Naive B cell (primary cell): ENCODE data around the gene CHST1. TPM values are rescaled to one million over a fixed set of nuclear protein-coding genes. Genes with fewer than 3 reads are reported as not detected.

ENCODE experiments used
- ATAC-seq, 2 donors: fragments of 150-1000 bp; cut with Tn5 transposase; 2 replicates each; pipeline ENCODE4 v1.10.0; 2021; ENCODE audit warnings: low read depth in 2 of 2, mild to moderate bottlenecking in 2 of 2, moderate library complexity in 2 of 2
- DNase-seq: peaks from one replicate; pipeline ENCODE4 v3.0.0; 2022
- H3K27ac Mint-ChIP-seq, 6 donors: one replicate each; pipeline ENCODE4 v1.8.0; 2020 to 2022; ENCODE audit warnings: mild to moderate bottlenecking in 6 of 6, mixed read lengths in 6 of 6, moderate library complexity in 5 of 6, inconsistent platforms in 2 of 6
- H3K27me3 Mint-ChIP-seq, 3 donors: one replicate each; pipeline ENCODE4 v1.8.0; 2021 to 2022; ENCODE audit warnings: mixed read lengths in 3 of 3, mild to moderate bottlenecking in 1 of 3
- H3K36me3 Mint-ChIP-seq, 2 donors: one replicate each; pipeline ENCODE4 v1.8.0; 2020 to 2022; ENCODE audit warnings: mixed read lengths in 2 of 2, inconsistent platforms in 1 of 2, mild to moderate bottlenecking in 1 of 2
- H3K4me1 Mint-ChIP-seq, 3 donors: one replicate each; pipeline ENCODE4 v1.8.0; 2020 to 2022; ENCODE audit warnings: mixed read lengths in 3 of 3, inconsistent platforms in 1 of 3, mild to moderate bottlenecking in 1 of 3, moderate library complexity in 1 of 3
- H3K4me3 Mint-ChIP-seq, 8 donors: one replicate each; pipeline ENCODE4 v1.8.0; 2020 to 2022; ENCODE audit warnings: mild to moderate bottlenecking in 8 of 8, mixed read lengths in 8 of 8, moderate library complexity in 8 of 8, inconsistent platforms in 2 of 8
- H3K9me3 Mint-ChIP-seq, 7 donors: one replicate each; pipeline ENCODE4 v1.8.0; 2020 to 2022; ENCODE audit warnings: mixed read lengths in 7 of 7, mild to moderate bottlenecking in 5 of 7, inconsistent platforms in 2 of 7, moderate library complexity in 1 of 7
- polyA plus RNA-seq, 6 donors: library from polyadenylated mRNA; unstranded; fragments of 300-500 nt; fragmentation: Illumina TruSeq; gene quantifications; one replicate each; pipeline ENCODE4 v1.2.3, GENCODE V29; 2021; ENCODE audit warnings: low read depth in 6 of 6

CHST1 gene
- polyA plus RNA-seq, 6 donors from 2014 or later, result not detected

DNA sequence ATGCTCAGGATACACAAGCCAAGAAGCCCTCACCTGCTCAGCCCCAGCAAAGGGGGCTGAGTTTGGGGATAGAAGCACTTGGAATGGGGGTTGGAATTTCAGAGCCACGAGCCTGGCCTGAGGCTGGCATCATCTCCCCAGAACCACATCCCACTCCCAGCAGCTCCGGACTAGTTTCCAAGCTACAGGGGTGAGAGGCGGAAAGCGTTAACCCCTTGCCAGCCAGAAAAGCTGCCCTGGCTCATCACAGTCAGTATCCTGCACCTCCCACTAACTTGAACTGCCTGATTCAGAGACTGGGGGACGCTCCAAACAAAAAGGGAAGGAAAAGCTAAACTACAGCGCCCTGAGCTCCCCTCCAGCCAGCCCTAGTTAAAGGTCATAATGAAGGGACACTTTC, 19.0 kb upstream of the CHST1 start:
- peaks cover 0 to 2% (median 0%) of the 10 kb centered on the region in 7 donors for H3K9me3 Mint-ChIP-seq
- no peak overlapping the region for H3K4me3 Mint-ChIP-seq
- H3K27me3 Mint-ChIP-seq, result peaks cover 29 to 44% (median 33%) of the 10 kb centered on the region in 3 donors
- ATAC-seq (no peak), DNase-seq (no peak)
- no peaks in the 10 kb centered on the region for H3K4me1 Mint-ChIP-seq
- no peak overlapping the region for H3K27ac Mint-ChIP-seq
- H3K36me3 Mint-ChIP-seq, result no peaks in the 10 kb centered on the region

DNA sequence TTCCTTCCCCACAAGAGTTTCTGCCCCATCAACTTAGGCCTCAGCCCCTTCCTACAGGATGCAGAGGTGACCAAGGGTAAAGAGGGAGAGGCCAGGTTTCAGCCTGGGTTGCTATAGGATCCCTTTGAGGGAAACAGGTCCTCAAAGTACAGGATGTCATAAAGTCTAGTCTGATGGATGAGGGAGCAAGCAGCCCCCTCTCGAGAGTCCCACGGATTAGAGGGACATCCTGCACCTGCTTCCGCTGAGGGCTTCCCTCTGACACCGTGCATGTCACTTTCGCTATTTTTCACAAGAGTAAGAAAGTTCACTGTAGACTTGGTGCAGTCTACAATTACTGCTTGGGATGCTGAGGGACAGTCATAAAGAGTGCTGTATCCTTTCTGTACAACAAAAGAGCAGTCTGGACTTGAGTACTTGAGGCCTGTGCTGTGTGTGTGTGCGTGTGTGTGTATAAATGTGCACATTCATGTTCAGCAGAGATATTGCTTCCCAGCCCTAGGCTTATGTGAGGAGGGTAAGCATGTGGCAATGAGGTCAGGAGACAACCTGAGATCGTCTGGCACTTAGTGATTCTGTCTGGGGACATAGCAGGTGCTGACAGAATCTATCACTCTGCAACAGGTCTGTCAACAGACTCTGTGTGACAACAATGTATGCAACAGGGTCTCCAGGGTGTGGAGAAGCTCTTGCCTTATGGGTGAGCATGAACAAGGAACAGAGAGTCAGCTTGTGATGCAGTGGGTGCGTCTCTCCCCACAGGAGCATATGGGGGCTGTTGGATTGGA, 18.0 kb upstream of the CHST1 start:
- no peak overlapping the region for H3K4me3 Mint-ChIP-seq
- peaks cover 0 to 2% (median 0%) of the 10 kb centered on the region in 7 donors for H3K9me3 Mint-ChIP-seq
- peaks cover 33 to 45% (median 33%) of the 10 kb centered on the region in 3 donors for H3K27me3 Mint-ChIP-seq
- ATAC-seq (no peak), DNase-seq (no peak)
- no peaks in the 10 kb centered on the region for H3K4me1 Mint-ChIP-seq
- H3K36me3 Mint-ChIP-seq, result no peaks in the 10 kb centered on the region
- H3K27ac Mint-ChIP-seq, result no peak overlapping the region

DNA sequence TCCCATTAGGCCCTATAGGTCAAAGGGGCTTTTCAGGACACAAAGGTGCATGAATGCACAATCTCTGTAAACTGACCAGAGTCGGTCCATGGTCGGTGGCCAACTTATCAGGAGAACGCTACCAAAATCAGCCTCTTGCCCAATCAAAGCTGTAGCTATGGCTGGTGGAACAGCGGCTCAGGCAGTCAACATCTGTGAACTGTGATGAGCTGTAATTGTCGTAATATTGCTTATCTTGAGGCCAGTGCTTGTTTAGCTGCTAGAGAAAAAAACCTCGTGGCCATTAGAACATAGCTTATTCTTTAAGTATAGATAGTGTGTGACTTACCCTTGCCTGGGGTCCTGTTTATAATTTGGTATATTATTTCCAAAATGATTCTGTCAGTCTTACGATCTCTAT, 14.4 kb upstream of the CHST1 start:
- H3K27ac Mint-ChIP-seq, result no peak overlapping the region
- H3K36me3 Mint-ChIP-seq, result no peaks in the 10 kb centered on the region
- H3K4me3 Mint-ChIP-seq, result no peak overlapping the region
- H3K27me3 Mint-ChIP-seq, result peaks cover 17 to 32% (median 18%) of the 10 kb centered on the region in 3 donors
- no peak for DNase-seq
- ATAC-seq, result no peak
- H3K4me1 Mint-ChIP-seq, result no peaks in the 10 kb centered on the region
- no peaks in the 10 kb centered on the region for H3K9me3 Mint-ChIP-seq

DNA sequence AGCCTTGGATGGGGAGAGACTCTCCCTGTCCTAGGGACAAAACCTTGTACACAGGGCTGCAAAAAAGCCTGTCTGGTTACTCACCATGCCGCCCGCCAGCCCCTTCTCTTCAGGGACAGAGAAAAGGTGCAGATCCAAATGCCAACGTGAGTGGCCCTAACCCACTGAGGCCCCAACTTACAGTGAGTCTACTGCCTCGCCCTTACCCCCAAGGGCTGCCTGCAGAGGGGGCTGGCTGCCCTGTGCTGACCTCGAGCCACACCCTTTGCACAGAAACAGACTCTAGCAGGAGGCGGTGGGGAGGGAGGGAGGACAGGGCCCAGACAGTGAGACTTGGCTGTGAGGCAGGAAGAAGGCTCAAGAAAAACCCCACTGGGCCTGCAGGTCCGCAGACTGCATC, 13.6 kb upstream of the CHST1 start:
- Mint-ChIP-seq H3K4me1 (no peaks in the 10 kb centered on the region), H3K27ac (no peak overlapping the region), H3K27me3 (peaks cover 8 to 24% (median 13%) of the 10 kb centered on the region in 3 donors), H3K4me3 (no peak overlapping the region), H3K36me3 (no peaks in the 10 kb centered on the region), H3K9me3 (no peaks in the 10 kb centered on the region)
- no peak for DNase-seq
- ATAC-seq, result no peak

DNA sequence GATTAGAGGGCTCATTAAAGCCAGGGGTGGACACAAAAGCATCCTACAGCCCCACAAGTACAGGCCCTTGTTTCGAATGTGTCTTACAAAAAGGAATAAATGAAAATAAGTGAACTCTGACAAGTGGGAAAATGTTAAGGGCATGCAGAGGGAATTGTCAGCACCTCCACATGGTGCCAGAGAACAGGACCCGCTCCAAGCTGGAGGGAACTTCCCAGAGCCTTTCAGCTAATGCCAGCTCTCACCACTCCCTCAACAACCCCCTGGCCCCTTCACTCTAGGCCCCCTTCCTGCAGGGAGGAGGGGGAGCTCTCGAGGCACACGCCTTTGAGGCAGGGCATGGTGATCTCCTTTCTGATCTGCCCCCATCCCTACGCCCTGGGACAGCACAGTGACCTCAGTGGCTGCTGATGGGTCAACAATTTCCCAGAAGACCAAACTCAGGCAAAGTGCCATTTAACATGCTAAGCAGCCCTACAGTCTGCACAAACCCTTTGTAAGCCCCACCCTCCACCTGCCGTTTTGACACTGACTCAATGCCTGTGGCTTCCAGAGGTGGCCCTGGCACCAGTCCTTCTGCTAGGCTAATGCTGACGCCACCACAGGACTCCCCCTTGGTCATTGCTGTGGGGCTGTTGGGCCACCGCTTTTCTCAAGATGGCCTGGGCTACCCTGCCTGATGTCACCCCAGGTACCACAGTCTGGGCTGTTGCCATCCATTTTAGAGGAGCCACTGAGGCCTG, 12.5 kb upstream of the CHST1 start:
- no peak overlapping the region for H3K27ac Mint-ChIP-seq
- H3K4me3 Mint-ChIP-seq, result no peak overlapping the region
- ATAC-seq (no peak), DNase-seq (no peak)
- H3K36me3 Mint-ChIP-seq, result no peaks in the 10 kb centered on the region
- H3K9me3 Mint-ChIP-seq, result no peaks in the 10 kb centered on the region
- H3K27me3 Mint-ChIP-seq, result peaks cover 7 to 22% (median 8%) of the 10 kb centered on the region in 3 donors
- H3K4me1 Mint-ChIP-seq, result no peaks in the 10 kb centered on the region

DNA sequence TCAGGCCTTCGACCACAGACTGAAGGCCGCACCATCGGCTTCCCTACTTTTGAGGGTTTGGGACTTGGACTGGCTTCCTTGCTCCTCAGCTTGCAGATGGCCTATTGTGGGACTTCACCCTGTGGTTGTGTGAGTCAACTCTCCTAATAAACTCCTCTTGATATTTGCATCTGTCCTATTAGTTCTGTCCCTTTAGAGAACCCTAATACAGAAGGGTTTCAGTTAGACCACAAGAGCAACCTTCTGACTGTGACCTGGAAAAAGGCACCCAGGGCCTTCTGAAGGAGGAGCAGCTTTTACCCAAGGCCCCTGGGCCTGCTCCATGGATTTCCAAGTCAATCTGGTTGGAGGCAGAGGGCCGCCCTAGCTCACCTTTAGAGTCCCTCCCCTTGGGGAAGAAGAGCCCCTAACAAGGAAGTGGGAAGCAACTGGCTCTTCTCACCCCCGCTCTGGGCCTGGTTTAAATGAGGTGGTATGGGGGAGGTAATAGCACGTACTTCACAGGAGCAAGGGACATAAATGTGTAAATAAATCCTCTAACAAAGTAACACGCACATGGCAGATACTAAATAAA, 11.2 kb upstream of the CHST1 start:
- Mint-ChIP-seq H3K27me3 (peaks cover 7 to 23% (median 12%) of the 10 kb centered on the region in 3 donors), H3K4me1 (no peaks in the 10 kb centered on the region), H3K4me3 (no peak overlapping the region)

DNA sequence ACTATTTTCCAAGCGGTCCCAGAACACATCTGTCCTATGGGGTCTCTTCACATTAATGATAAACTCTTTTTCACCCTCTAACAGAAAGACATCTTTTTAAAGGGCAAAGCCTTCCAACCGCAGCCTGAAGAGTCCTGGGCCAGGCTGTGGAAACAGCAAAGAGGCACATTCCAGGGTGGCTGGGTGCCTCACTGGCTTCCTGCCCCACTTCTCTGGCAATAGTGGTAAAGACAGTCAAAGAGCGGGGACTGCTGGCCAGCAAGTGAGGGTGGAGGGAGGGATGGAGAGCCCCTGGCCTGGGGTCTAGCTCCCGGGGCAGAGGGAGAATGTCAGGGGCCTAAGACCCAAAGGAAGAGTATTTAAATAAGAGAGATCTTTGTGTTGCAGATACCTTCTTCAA, 10.2 kb upstream of the CHST1 start:
- Mint-ChIP-seq H3K27ac (no peak overlapping the region), H3K4me3 (no peak overlapping the region), H3K4me1 (no peaks in the 10 kb centered on the region), H3K9me3 (no peaks in the 10 kb centered on the region), H3K27me3 (peaks cover 7 to 25% (median 22%) of the 10 kb centered on the region in 3 donors), H3K36me3 (no peaks in the 10 kb centered on the region)
- no peak for DNase-seq
- no peak for ATAC-seq

More for the DNA sequence above, 11.2 kb upstream of the CHST1 start:
- H3K9me3 Mint-ChIP-seq, result no peaks in the 10 kb centered on the region
- DNase-seq (no peak), ATAC-seq (no peak)
- no peak overlapping the region for H3K27ac Mint-ChIP-seq
- H3K36me3 Mint-ChIP-seq, result no peaks in the 10 kb centered on the region

DNA sequence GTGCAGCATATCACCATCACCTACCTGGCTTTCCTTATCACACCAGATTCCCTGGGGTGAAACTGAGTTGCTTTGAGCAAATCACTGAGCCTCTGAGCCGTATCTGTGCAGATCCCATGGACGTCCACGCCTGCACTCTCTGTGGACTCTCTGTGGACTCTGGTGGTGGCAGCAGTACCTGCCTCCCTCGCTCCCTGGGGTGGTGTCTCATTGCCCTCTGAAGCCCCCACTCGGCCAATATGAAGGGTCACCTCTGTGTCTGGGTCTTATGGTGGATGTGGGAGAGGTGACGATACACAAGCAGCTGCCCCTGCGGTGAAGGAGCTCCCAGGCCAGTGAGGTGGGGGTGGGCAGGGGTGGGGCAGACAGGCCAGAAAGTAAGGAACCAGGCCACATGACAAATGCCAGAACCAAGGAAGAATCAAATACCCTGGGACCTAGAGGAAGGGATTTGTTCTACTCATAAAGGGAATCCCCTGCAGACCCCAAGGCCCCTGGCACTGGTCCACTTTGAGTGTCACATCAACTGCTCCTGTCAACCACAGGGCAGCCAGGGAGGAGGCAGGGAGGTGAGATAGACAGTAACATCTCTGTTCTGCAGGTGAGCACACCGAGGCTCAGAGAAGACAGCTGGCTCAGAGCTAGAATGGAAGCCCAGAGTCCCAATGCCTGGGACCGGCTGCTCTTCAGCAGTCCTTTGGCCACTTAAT, 9.2 kb upstream of the CHST1 start:
- Mint-ChIP-seq H3K27ac (no peak overlapping the region), H3K27me3 (peaks cover 0 to 35% (median 23%) of the 10 kb centered on the region in 3 donors), H3K4me1 (no peaks in the 10 kb centered on the region), H3K36me3 (no peaks in the 10 kb centered on the region), H3K4me3 (no peak overlapping the region), H3K9me3 (no peaks in the 10 kb centered on the region)
- no peak for ATAC-seq
- no peak for DNase-seq

DNA sequence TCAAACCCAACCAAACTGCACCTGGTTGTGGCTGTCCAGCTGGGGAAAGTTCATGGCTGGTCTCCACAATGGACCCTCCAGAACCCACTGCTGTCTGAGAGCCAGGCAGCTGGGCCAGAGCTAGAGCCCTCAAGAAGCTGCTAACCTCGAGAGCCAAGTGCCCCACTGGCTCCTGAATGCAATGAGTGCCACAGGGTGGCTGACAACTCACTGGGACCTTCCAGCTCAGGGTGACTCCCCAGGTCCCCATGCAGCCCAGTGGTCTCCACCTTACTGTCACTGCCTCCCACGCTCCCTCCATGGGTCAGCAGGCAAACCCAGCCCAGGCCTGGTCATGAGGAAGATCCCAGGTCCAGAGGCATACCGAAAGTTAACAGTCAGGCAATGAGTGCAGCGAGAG, 8.0 kb upstream of the CHST1 start:
- no peaks in the 10 kb centered on the region for H3K36me3 Mint-ChIP-seq
- H3K4me1 Mint-ChIP-seq, result no peaks in the 10 kb centered on the region
- DNase-seq (no peak), ATAC-seq (no peak)
- H3K27me3 Mint-ChIP-seq, result peaks cover 6 to 44% (median 31%) of the 10 kb centered on the region in 3 donors
- H3K4me3 Mint-ChIP-seq, result no peak overlapping the region
- H3K27ac Mint-ChIP-seq, result peak overlapping the region in 1 of 6 donors; percentile 51
- H3K9me3 Mint-ChIP-seq, result no peaks in the 10 kb centered on the region

DNA sequence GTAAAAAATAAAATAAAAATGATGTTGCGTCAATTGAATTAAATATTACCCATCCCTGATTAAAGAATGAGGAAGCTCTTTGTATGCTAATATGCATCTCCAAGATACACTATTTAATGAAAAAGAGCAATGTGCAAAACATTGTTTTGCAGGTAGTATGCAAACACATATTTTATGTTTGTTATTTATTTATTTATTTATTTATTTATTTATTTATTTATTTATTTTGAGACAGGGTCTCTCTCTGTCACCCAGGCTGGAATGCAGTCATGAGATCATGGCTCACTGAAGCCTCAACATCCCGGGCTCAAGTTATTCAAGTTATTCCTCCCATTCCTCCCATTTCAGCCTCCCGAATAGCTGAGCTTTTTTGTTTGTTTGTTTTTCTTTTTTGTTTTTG, 7.2 kb upstream of the CHST1 start:
- no peak for DNase-seq
- peaks cover 14 to 47% (median 36%) of the 10 kb centered on the region in 3 donors for H3K27me3 Mint-ChIP-seq
- H3K4me3 Mint-ChIP-seq, result no peak overlapping the region
- H3K9me3 Mint-ChIP-seq, result no peaks in the 10 kb centered on the region
- H3K4me1 Mint-ChIP-seq, result no peaks in the 10 kb centered on the region
- H3K27ac Mint-ChIP-seq, result no peak overlapping the region
- no peak for ATAC-seq
- H3K36me3 Mint-ChIP-seq, result peaks cover 0 to 5% of the 10 kb centered on the region in 2 donors

DNA sequence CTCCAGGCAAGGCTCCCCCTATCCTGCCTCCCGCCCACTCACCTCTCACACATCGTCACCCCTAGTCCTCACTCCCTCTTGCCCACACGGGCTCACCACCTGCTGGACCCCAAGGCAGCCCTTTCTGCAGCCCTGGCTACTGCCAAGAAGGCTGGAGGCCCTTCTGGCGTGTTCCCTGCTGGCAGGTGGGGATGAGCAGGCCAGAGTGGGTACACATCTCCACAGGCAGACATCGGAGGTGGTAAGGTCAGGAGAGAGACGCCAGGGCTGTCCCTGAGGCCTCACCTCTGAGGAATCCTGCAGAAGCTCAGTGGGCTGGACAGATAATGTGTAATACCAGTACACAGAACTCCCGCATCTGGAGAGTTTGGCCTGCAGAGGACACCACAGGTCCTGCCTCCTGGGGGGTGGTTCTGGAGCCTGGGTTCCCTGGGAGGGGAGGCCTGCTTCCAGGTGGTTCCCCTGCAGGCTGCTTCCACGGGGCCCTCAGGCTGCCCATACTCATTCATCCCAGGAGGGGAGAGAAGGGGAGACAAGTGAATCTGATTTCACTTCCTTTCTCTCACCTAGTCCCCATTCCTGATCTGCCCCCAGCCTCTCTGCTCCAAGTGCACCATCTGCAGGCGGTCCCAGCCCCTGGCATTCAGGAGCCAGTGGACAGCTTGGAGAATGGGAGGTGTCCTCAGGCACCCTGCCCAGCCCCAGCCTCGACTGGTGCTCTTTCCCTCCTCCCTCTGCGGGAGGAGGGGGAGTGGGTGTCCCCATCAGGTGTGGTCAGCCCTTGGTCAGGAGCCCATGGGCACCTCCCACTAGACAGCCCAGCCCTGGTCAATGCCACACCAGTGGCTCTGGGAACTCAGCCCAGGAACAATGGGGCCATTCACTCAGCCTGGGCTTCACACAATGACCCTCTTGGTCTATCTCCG, 6.1 kb upstream of the CHST1 start:
- Mint-ChIP-seq H3K4me1 (no peaks in the 10 kb centered on the region), H3K9me3 (no peaks in the 10 kb centered on the region), H3K27me3 (peaks cover 23 to 58% (median 47%) of the 10 kb centered on the region in 3 donors), H3K4me3 (no peak overlapping the region), H3K36me3 (peaks cover 0 to 7% of the 10 kb centered on the region in 2 donors), H3K27ac (no peak overlapping the region)
- ATAC-seq, result no peak
- no peak for DNase-seq

DNA sequence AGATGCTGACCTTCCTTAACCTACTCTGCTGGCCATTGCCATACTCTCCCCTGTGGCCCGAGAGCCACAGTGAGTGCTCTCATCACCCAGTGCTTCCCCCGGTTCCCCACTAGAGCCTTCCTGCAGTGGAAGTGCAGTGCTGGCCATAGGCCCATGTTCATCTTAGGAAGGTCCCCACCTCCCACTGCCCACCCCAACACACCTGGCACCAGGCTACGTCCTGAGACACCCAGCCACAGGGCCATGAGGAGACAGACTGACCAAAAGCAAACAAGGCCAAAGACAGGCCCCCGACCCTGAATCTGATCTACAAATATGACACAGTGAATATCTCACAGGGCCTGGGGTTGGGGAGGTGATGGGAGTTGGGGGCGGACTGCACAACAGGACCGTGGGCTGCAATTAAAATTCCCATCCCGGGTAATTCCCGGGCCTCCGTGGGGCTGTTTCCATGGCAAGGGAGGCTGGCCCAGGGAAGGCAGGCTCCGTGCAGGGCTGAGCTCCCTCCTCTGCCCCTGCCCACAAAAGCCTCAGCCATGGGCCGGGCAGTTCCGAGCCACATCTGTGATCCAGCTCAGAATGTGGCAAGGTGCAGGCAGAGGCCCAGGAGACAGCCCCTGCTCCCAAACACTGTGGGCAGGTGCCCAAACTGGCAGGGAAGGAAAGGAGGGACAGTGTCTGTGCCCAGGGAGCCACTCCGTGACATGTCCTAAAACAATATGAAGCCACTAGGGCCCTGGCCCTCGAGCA, 5.1 kb upstream of the CHST1 start:
- H3K27ac Mint-ChIP-seq, result no peak overlapping the region
- peaks cover 23 to 65% (median 54%) of the 10 kb centered on the region in 3 donors for H3K27me3 Mint-ChIP-seq
- H3K36me3 Mint-ChIP-seq, result peaks cover 0 to 7% of the 10 kb centered on the region in 2 donors
- no peaks in the 10 kb centered on the region for H3K9me3 Mint-ChIP-seq
- ATAC-seq (no peak), DNase-seq (no peak)
- H3K4me3 Mint-ChIP-seq, result no peak overlapping the region
- H3K4me1 Mint-ChIP-seq, result peaks cover 4 to 5% (median 5%) of the 10 kb centered on the region in 3 donors
